HUES64 (cell line): ENCODE results near the gene FOXA1.

Source experiments
- H3K27ac ChIP-seq: 2 replicates; pipeline ENCODE4 v1.7.0; 2013; ENCODE audit warnings: low read depth, low read length, inconsistent platforms
- H3K27me3 ChIP-seq: 2 replicates; pipeline ENCODE4 v1.6.1; 2013; ENCODE audit warnings: mild to moderate bottlenecking, low read length; ENCODE audit not compliant: insufficient read depth
- H3K36me3 ChIP-seq: 2 replicates; pipeline ENCODE4 v1.6.1; 2013; ENCODE audit warnings: mild to moderate bottlenecking, low read length; ENCODE audit not compliant: insufficient read depth
- H3K4me1 ChIP-seq: 2 replicates; pipeline ENCODE4 v1.6.1; 2013; ENCODE audit warnings: mild to moderate bottlenecking, low read length, moderate library complexity; ENCODE audit not compliant: insufficient read depth
- H3K4me3 ChIP-seq: 2 replicates; pipeline ENCODE4 v1.5.1; 2013; ENCODE audit warnings: mild to moderate bottlenecking, low read length, moderate library complexity
- H3K9ac ChIP-seq: 2 replicates; pipeline ENCODE4 v1.6.1; 2013; ENCODE audit warnings: mild to moderate bottlenecking, low read depth, low read length
- H3K9me3 ChIP-seq: 2 replicates; pipeline ENCODE4 v1.6.1; 2013; ENCODE audit warnings: low read depth, low read length; ENCODE audit not compliant: insufficient read depth
- WGBS: fragments of 150-250, 120-280 bp; methylation state at CpG from one replicate; pipeline ENCODE4 v1.1.7; 2013; ENCODE audit warnings: missing lambda C conversion rate; 5-methylcytosine and 5-hydroxymethylcytosine counted together

The FOXA1 gene

DNA sequence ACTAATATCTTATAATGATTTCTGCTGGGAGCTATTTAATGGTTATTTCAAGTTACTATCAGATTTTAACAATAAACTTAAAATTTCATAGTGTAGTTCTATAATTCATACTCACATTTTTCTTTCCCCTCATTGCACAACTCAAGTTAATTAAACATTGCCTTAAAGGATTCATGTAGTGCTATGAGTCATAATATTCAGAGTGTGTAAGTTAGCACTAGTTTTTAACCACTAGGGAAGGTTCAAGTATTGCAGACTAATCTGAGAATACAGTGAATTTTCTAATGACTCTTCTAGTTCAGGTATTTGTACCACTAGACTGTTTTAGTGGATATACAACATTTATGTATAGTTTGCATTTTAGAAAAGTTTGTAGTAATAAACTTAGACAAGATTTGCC, 49.9 kb downstream of the FOXA1 start:
- H3K27ac ChIP-seq, result no peak overlapping the region
- no peaks in the 10 kb centered on the region for H3K9me3 ChIP-seq
- no peak overlapping the region for H3K4me3 ChIP-seq
- H3K4me1 ChIP-seq, result no peaks in the 10 kb centered on the region
- H3K27me3 ChIP-seq, result no peaks in the 10 kb centered on the region
- H3K36me3 ChIP-seq, result no peaks in the 10 kb centered on the region
- no peak overlapping the region for H3K9ac ChIP-seq

DNA sequence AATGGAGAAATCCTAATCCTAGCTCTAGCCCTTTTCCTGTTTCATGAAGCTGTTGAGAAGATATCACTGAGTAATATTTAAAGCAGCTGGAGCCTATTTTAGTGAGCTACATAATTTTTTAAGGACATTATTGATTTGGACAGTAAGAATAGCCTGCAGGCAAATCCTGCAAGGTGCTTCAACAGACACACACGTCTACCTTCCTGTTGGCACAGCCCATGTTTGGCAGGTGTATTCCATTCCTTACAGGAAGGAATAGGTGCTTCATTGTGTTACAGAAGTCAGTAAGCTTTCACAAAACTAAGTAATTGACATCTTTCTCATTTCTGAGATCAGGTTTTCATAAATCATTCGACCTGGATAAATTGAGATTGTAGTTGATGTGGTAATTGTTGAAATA, 50.6 kb downstream of the FOXA1 start:
- WGBS, result 90% methylated on average over 1 of the region's 2 CpGs
- Histone ChIP-seq H3K27ac (no peak overlapping the region), H3K4me3 (no peak overlapping the region), H3K27me3 (no peaks in the 10 kb centered on the region), H3K4me1 (no peaks in the 10 kb centered on the region), H3K9me3 (no peaks in the 10 kb centered on the region), H3K9ac (no peak overlapping the region), H3K36me3 (no peaks in the 10 kb centered on the region)

DNA sequence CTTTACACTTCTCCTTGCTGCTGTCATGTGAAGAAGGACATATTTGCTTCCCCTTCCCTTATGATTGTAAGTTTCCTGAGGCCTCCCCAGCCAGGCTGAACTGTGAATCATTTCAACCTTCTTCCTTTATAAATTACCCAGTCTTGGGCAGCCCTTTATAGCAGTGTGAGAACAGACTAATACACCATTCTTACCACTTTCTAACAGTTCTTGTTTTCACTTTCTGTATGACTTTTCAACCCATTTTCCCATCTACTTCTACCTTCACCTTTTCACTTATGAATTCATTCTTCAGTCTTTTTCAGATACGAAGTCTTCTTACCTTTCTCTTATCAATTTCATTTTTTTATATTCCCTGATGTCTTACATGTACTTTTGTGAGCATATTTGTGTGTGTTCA, 55.1 kb downstream of the FOXA1 start:
- 76% methylated on average over 1 of the region's 1 CpG for WGBS
- Histone ChIP-seq H3K4me1 (no peaks in the 10 kb centered on the region), H3K9ac (no peak overlapping the region)

More for the DNA sequence above, 55.1 kb downstream of the FOXA1 start:
- no peak overlapping the region for H3K27ac ChIP-seq
- no peaks in the 10 kb centered on the region for H3K36me3 ChIP-seq
- H3K9me3 ChIP-seq, result no peaks in the 10 kb centered on the region
- no peak overlapping the region for H3K4me3 ChIP-seq
- no peaks in the 10 kb centered on the region for H3K27me3 ChIP-seq
